Thoracic aorta (tissue), 2 donors: ENCODE results near the gene DOCK11. TPM values are rescaled to one million over a fixed set of nuclear protein-coding genes. Genes with fewer than 3 reads are reported as not detected.

ENCODE experiments used
- ATAC-seq: fragments of 150-250 bp; one replicate; pipeline ENCODE4 v1.8.0; 2017; ENCODE audit warnings: low read depth; ENCODE audit not compliant: insufficient number of reproducible peaks, low FRiP score
- DNase-seq: peaks from one replicate; pipeline ENCODE4 v3.0.0-alpha.2; 2020; ENCODE audit warnings: low spot score
- H3K27ac ChIP-seq, 2 donors: fragments of 200-600 bp; sonication (generic); 1 replicate in 1 of 2; 2 replicates in 1 of 2; pipeline ENCODE4 v1.5.1; 2016; ENCODE audit warnings: mild to moderate bottlenecking in 2 of 2, moderate library complexity in 2 of 2
- H3K27me3 ChIP-seq: fragments of 200-600 bp; sonication (generic); replicated peaks from 2 replicates; pipeline ENCODE4 v1.6.0; 2016; ENCODE audit warnings: mild to moderate bottlenecking; ENCODE audit not compliant: insufficient read depth
- H3K36me3 ChIP-seq: fragments of 200-600 bp; sonication (generic); one replicate; pipeline ENCODE4 v1.5.1; 2016
- H3K4me1 ChIP-seq, 2 donors: fragments of 200-600 bp; sonication (generic); 1 replicate in 1 of 2; 2 replicates in 1 of 2; pipeline versions ENCODE4 v1.5.1 to v1.6.0; 2016; ENCODE audit warnings: low read depth in 2 of 2, mild to moderate bottlenecking in 1 of 2; ENCODE audit not compliant: control insufficient read depth in 1 of 2
- H3K4me3 ChIP-seq: fragments of 200-600 bp; sonication (generic); 2 replicates; pipeline ENCODE4 v1.5.1; 2016; ENCODE audit warnings: mild to moderate bottlenecking
- H3K9me3 ChIP-seq: fragments of 200-600 bp; sonication (generic); 2 replicates; pipeline ENCODE4 v1.5.1; 2016
- total RNA-seq, 2 donors: library from RNA; depleted of rRNA; stranded (reverse); fragments of >200 nt; gene quantifications; one replicate each; pipeline versions ENCODE4 v1.1.0 to v1.2.3, GENCODE V29; 2016
- TF ChIP-seq, protein P1 (sequence below): fragments of 200-600 bp; sonication (generic); IDR thresholded peaks from one replicate; pipeline ENCODE4 v1.5.1; 2019; ENCODE audit warnings: antibody characterized with exemption

The DOCK11 gene
- total RNA-seq, 2 donors from 2014 or later = 30.6 to 45.8 TPM

DNA sequence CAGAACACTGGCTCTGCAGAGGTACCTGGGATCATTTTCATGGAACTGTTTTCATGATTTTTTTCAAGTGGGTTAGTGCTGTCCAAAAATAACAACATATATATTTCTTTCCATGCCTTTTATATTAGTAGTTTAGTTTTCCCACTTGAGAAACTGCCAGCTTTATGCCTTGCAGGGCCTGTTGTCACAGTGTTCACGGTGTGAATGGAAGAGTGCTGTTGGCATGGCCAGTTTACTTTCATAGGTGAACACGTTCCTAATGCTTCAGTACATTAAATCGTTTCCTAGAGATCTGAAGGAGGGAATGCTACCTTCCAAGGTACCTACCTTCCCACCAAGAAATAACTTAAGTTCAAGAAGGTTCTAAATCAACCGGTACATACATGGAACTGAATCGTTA lies 12.6 kb downstream of the DOCK11 start:
- Histone ChIP-seq H3K27ac (peak overlapping the region; percentile 12 to 81), H3K36me3 (no peaks in the 10 kb centered on the region), H3K4me1 (peaks cover 17 to 66% of the 10 kb centered on the region in 2 donors), H3K9me3 (no peaks in the 10 kb centered on the region), H3K4me3 (no peak overlapping the region), H3K27me3 (no peaks in the 10 kb centered on the region)
- ATAC-seq = no peak
- no peak for DNase-seq
- TF ChIP-seq, protein P1, sequence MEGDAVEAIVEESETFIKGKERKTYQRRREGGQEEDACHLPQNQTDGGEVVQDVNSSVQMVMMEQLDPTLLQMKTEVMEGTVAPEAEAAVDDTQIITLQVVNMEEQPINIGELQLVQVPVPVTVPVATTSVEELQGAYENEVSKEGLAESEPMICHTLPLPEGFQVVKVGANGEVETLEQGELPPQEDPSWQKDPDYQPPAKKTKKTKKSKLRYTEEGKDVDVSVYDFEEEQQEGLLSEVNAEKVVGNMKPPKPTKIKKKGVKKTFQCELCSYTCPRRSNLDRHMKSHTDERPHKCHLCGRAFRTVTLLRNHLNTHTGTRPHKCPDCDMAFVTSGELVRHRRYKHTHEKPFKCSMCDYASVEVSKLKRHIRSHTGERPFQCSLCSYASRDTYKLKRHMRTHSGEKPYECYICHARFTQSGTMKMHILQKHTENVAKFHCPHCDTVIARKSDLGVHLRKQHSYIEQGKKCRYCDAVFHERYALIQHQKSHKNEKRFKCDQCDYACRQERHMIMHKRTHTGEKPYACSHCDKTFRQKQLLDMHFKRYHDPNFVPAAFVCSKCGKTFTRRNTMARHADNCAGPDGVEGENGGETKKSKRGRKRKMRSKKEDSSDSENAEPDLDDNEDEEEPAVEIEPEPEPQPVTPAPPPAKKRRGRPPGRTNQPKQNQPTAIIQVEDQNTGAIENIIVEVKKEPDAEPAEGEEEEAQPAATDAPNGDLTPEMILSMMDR = no peak

DNA sequence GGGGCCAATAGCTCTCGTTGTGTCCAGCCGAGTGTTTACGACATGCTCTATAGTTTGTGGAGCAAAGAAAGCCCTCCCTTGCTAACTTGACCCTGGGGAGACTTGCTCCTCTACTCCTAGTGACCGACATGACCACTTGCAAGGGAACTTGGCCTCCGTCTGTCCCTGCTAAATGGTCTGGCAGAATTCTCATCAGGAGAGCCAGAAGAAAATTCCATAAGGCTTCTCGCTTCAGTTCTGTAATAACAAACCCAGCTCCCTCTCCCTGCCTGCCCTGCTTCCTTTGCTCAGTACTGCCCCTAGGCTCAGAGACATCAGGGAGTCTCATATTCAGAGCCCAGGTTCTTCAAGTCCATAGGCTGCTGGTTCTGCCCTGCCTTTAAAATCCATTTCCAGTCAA lies 13.0 kb downstream of the DOCK11 start:
- no peaks in the 10 kb centered on the region for H3K36me3 ChIP-seq
- TF ChIP-seq, protein P1 = peak; percentile 21
- ATAC-seq (no peak), DNase-seq (no peak)
- H3K9me3 ChIP-seq = no peaks in the 10 kb centered on the region
- no peaks in the 10 kb centered on the region for H3K27me3 ChIP-seq
- H3K4me3 ChIP-seq = no peak overlapping the region
- peak overlapping the region; percentile 56 to 81 for H3K27ac ChIP-seq
- H3K4me1 ChIP-seq = peaks cover 17 to 68% of the 10 kb centered on the region in 2 donors

DNA sequence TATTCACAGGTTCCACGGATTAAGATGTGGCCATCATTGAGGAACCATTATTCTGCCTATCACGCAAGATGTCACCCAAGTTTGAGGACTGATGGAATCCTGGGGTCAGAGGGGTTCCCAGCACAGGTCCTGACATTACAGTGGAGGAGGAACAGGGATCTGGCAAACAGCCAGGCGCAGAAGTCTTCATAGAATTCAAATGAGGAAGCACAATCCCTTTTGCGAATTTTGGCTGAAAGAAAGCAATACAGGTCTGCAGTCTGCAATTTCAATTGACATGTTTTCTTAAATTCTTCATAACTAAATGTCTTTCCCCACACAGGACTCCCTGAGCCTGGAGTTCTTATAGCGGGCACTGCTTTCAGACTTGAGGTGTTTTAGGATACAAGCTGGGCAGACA lies 14.5 kb downstream of the DOCK11 start:
- no peak for ATAC-seq
- Histone ChIP-seq H3K9me3 (no peaks in the 10 kb centered on the region), H3K4me1 (peaks cover 17 to 68% of the 10 kb centered on the region in 2 donors), H3K27me3 (no peaks in the 10 kb centered on the region), H3K36me3 (no peaks in the 10 kb centered on the region), H3K4me3 (no peak overlapping the region), H3K27ac (peak overlapping the region; percentile 56 to 81)
- no peak for DNase-seq
- TF ChIP-seq, protein P1 = no peak

DNA sequence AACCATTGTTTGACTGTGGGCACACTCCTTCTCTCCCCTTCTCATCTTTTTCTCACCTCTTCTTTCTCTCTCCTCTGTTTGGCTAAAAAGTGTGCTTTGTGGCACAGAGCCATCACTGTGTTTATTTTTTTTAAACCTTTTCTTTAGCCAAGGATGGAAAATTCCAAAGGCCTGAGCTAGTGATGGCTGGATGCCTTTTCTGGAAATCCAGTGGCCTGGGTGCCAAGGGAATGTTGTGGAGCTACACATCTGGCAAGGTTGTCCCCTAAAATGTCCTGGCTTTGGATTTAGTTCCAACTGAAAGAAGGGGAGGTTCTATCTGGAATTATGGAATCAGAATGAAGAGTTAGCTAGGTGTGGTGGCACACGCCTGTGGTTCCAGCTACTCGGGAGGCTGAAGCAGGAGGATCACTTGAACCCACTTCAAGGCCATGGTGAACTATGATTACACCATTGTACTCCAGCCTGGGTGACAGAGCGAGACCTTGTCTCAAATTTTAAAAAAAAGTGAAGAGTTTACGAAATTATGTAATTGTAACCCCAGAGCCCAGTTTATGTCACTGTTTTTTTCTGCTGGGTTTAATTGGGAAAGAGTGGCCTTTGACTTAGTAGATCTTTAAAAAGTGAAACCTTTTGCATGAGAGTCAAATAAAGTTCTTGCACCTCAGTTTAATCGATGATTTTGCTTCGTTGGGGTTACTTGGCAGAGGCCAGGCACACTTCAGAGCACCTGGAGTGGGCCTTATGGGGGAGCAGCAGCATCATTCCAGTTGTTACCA lies 17.7 kb downstream of the DOCK11 start:
- TF ChIP-seq, protein P1 = no peak
- peaks cover 15 to 43% of the 10 kb centered on the region in 2 donors for H3K4me1 ChIP-seq
- DNase-seq = no peak
- no peaks in the 10 kb centered on the region for H3K36me3 ChIP-seq
- H3K9me3 ChIP-seq = no peaks in the 10 kb centered on the region
- H3K27me3 ChIP-seq = no peaks in the 10 kb centered on the region
- peak overlapping the region; percentile 5 for H3K4me3 ChIP-seq
- ATAC-seq = peak; percentile 81
- H3K27ac ChIP-seq = peak overlapping the region; percentile 65 to 79

DNA sequence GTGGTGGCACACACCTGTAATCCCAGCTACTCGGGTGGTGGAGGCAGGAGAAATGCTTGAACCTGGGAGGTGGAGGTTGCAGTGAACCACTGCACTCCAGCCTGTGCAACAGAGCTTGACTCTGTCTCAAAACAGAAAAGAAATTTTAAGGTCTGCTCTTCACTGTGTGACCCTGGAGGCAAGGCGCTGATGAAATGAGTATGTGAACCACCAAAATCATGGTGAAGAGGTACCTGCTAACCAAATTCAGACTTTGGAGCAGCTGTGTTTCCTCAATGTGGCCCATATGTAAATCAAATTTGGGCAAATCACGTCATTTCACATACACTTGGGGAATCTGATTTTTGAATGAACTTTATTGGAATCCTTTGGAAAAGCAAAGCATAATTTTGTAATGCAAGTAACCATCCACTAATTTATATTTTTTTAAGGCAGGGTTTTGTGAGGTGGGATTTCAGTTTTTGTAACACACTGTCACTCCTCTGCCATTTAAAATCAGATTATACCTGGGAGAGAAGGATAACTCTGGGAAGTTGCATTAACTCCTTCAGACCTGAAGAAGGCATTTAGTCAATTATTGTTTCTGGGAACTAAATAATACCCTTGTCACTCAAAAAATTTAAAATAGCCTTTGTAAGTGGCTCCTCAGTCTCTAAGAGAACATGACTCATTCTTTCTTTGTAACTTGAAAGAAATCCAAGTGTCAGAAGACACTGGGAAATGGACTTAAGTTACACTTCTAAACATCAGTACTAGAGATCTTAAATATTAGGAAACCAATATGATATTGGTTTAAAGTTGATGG lies 24.0 kb downstream of the DOCK11 start:
- DNase-seq (no peak), ATAC-seq (no peak)
- H3K4me1 ChIP-seq = peaks cover 26 to 45% of the 10 kb centered on the region in 2 donors
- TF ChIP-seq, protein P1 = no peak
- no peaks in the 10 kb centered on the region for H3K27me3 ChIP-seq
- no peaks in the 10 kb centered on the region for H3K36me3 ChIP-seq
- peak overlapping the region in 1 of 2 donors; percentile 78 for H3K27ac ChIP-seq
- H3K9me3 ChIP-seq = no peaks in the 10 kb centered on the region
- H3K4me3 ChIP-seq = no peak overlapping the region
